Transverse colon (tissue), 4 donors: ENCODE results near the gene SORT1. TPM values are rescaled to one million over a fixed set of nuclear protein-coding genes. Genes with fewer than 3 reads are reported as not detected.
A peak's percentile ranks its signal among the peaks of the same experiment; 100 is the strongest.
"Not testable (repeated sequence)": the region's sequence is repeated elsewhere in the genome, so short reads cannot be mapped to it uniquely, and the experiment has no call there.

Source experiments
- DNase-seq: peaks from one replicate; pipeline ENCODE4 v3.0.0-alpha.2; 2019
- H3K27ac ChIP-seq, 4 donors: fragments of 200-600 bp; sonication (generic); 2 replicates each; pipeline ENCODE4 v1.5.1; 2016 to 2018; ENCODE audit warnings: inconsistent platforms in 4 of 4
- H3K27me3 ChIP-seq: fragments of 200-600 bp; sonication (generic); 2 replicates; pipeline ENCODE4 v1.5.1; 2017; ENCODE audit warnings: inconsistent platforms
- H3K36me3 ChIP-seq, 4 donors: fragments of 200-600 bp; sonication (generic); 2 replicates each; pipeline ENCODE4 v1.5.1; 2017 to 2019; ENCODE audit warnings: inconsistent platforms in 4 of 4
- H3K4me1 ChIP-seq, 4 donors: fragments of 200-600 bp; sonication (generic); 2 replicates each; pipeline ENCODE4 v1.5.1; 2017 to 2020; ENCODE audit warnings: inconsistent platforms in 4 of 4
- H3K4me3 ChIP-seq, 4 donors: fragments of 200-600 bp; sonication (generic); 1 replicate in 1 of 4; 2 replicates in 3 of 4; pipeline versions ENCODE4 v1.5.1 to v1.6.1; 2017 to 2019; ENCODE audit warnings: inconsistent platforms in 4 of 4
- H3K9me3 ChIP-seq, 2 donors: fragments of 200-600 bp; sonication (generic); 2 replicates each; pipeline ENCODE4 v1.5.1; 2017 to 2019; ENCODE audit warnings: inconsistent platforms in 2 of 2
- EP300 ChIP-seq: sonication (generic); formaldehyde crosslinking; IDR thresholded peaks from one replicate; pipeline ENCODE4 v1.6.1; 2017; ENCODE audit warnings: antibody characterized with exemption, low read depth
- POLR2A ChIP-seq: fragments of 450-650 bp; IDR thresholded peaks from one replicate; pipeline ENCODE4 v1.6.1; 2016; ENCODE audit warnings: antibody characterized with exemption, mild to moderate bottlenecking, moderate library complexity
- POLR2AphosphoS5 ChIP-seq, 3 donors: sonication (generic); formaldehyde crosslinking; IDR thresholded peaks; one replicate each; pipeline ENCODE4 v1.6.1; 2016; ENCODE audit warnings: antibody characterized with exemption in 3 of 3
- WGBS, 2 donors: methylation state at CpG; one replicate each; pipeline ENCODE4 v1.1.5; 2018; ENCODE audit warnings: low coverage in 1 of 2; 5-methylcytosine and 5-hydroxymethylcytosine counted together
- in situ Hi-C, 4 donors: fragments of 200-750 bp; cut with MboI; loops; one replicate each; pipeline versions ENCODE4 v1.15.0 to v1.15.1; 2017; ENCODE audit warnings: low sequenced_read_pairs in 3 of 4, low pct_ligation_motif_present in 1 of 4, low pct_unique_long_range_greater_than_20kb in 1 of 4
- intact Hi-C: fragments of 100-400 bp; cut with DNase I; formaldehyde crosslinking; loops from one replicate; pipeline ENCODE4 v1.15.1; 2023; ENCODE audit warnings: low total_unique reads
- total RNA-seq, 4 donors: library from RNA; depleted of rRNA; stranded (reverse); fragments of >200 nt; gene quantifications; one replicate each; pipeline ENCODE4 v1.1.0, GENCODE V29; 2016
- TF ChIP-seq, protein P1 (sequence below), 5 experiments: fragments of 200-600 bp in 3 of 5; fragments of 450-650 bp in 2 of 5; sonication (generic) in 3 of 5; IDR thresholded peaks; 1 replicate in 2 of 5; 2 replicates in 3 of 5; pipeline ENCODE4 v1.5.1; 2016 to 2017; ENCODE audit warnings: antibody characterized with exemption in 5 of 5, inconsistent platforms in 3 of 5, mild to moderate bottlenecking in 2 of 5, moderate library complexity in 1 of 5

SORT1 gene
- total RNA-seq, 4 donors from 2014 or later, result 53.5 to 79.3 (median 66.2) TPM

- no peaks in the 10 kb centered on the region for H3K27me3 ChIP-seq
- intact Hi-C loops, result loop anchor here (5.0 kb wide), 1 partner anchor 114 kb away; the partner anchor contains the start of gene PSRC1
- 39% methylated on average over 2 of the region's 2 CpGs; no CpG with 5 or more reads in 1 of the 2 donors for WGBS, 2 donors
- TF ChIP-seq, protein P1, sequence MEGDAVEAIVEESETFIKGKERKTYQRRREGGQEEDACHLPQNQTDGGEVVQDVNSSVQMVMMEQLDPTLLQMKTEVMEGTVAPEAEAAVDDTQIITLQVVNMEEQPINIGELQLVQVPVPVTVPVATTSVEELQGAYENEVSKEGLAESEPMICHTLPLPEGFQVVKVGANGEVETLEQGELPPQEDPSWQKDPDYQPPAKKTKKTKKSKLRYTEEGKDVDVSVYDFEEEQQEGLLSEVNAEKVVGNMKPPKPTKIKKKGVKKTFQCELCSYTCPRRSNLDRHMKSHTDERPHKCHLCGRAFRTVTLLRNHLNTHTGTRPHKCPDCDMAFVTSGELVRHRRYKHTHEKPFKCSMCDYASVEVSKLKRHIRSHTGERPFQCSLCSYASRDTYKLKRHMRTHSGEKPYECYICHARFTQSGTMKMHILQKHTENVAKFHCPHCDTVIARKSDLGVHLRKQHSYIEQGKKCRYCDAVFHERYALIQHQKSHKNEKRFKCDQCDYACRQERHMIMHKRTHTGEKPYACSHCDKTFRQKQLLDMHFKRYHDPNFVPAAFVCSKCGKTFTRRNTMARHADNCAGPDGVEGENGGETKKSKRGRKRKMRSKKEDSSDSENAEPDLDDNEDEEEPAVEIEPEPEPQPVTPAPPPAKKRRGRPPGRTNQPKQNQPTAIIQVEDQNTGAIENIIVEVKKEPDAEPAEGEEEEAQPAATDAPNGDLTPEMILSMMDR (IDR thresholded peaks at IDR 0.05), result no peak
- TF ChIP-seq EP300, result no peak
- TF ChIP-seq POLR2AphosphoS5 (IDR thresholded peaks at IDR 0.05), result no peak
- TF ChIP-seq POLR2A, result no peak
- no peaks in the 10 kb centered on the region for H3K9me3 ChIP-seq
- H3K4me3 ChIP-seq, result peak overlapping the region in 3 of 4 donors; percentile 70 to 82 (median 78)
- H3K36me3 ChIP-seq, result no peaks in the 10 kb centered on the region
- peaks cover 29 to 67% (median 56%) of the 10 kb centered on the region in 4 donors for H3K4me1 ChIP-seq
- in situ Hi-C loops, result no loop called here
- no peak for DNase-seq
- peak overlapping the region; percentile 85 to 89 (median 86) for H3K27ac ChIP-seq
These were observed 1.2 kb downstream of the SORT1 start for GRCh38 chr1:109396513-109396839.

DNA sequence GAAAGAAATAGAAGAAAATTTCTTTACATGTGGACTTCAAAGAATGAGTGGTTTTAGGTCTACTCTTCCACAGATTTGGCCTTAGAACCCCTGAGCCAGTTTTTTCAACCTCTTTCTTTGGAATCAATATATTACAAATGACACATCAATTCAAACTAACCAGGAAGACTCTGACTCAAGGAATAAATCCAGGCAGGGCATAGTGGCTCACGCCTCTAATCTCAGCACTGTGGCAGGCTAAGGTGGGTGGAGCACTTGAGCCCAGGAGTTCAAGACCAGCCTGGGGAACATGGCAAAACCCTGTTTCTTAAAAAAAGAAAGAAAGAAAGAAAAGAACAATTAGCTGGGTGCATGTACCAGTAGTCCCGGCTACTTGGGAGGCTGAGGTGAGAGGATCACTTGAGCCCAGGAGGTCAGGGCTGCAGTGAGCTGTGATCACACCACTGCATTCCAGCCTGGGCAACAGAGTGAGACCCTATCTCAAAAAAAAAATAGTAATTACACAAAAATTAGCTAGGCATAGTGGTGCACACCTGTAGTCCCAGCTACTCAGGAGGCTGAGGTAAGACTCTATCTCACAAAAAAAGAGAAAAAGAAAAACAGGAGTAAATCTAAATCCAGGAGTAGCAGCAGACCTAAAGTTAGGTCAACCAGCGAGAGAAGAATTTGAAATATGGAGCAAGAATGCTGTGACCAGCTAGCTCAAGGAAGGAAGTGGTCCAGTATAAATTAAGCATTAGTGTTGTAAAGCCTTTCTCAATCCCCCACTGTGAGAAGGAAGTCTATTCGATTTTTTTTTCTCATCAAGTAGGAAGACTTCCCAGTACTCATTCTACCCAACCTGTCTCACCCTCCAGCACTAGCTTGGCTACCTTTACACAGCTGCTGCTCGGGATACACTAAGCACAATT lies 1.9 kb downstream of the SORT1 start:
- Histone ChIP-seq H3K4me1 (peaks cover 29 to 73% (median 56%) of the 10 kb centered on the region in 4 donors), H3K27ac (peak overlapping the region; percentile 85 to 89 (median 86)), H3K4me3 (peak overlapping the region in 3 of 4 donors; percentile 70 to 82 (median 78)), H3K27me3 (no peaks in the 10 kb centered on the region), H3K9me3 (no peaks in the 10 kb centered on the region), H3K36me3 (no peaks in the 10 kb centered on the region)
- in situ Hi-C loops, result no loop called here
- intact Hi-C loops, result loop anchor here (5.0 kb wide), 1 partner anchor 114 kb away; the partner anchor contains the start of gene PSRC1
- 43 to 50% methylated on average over 4 to 5 of the region's 5 CpGs for WGBS, 2 donors
- peak; percentile 36 for DNase-seq
- TF ChIP-seq, protein P1 (IDR thresholded peaks at IDR 0.05), result no peak
- TF ChIP-seq EP300, result no peak

- H3K27me3 ChIP-seq, in situ Hi-C loops, H3K9me3 ChIP-seq, H3K36me3 ChIP-seq, DNase-seq, H3K4me3 ChIP-seq: not testable (repeated sequence)
- H3K4me1 ChIP-seq, result peaks cover 31 to 79% (median 57%) of the 10 kb centered on the region in 4 donors
- 68 to 75% methylated on average over 8 of the region's 8 CpGs for WGBS, 2 donors
- intact Hi-C loops, result loop anchor here (5.0 kb wide), 1 partner anchor 113 kb away; the partner anchor contains the start of gene PSRC1
- peak overlapping the region; percentile 85 to 89 (median 86) for H3K27ac ChIP-seq
These were observed 2.5 kb downstream of the SORT1 start for GRCh38 chr1:109395282-109395599.

- peaks cover 36 to 84% (median 60%) of the 10 kb centered on the region in 4 donors for H3K4me1 ChIP-seq
These were observed 3.0 kb downstream of the SORT1 start for GRCh38 chr1:109394591-109395281.

More at GRCh38 chr1:109394591-109395281, 3.0 kb downstream of the SORT1 start:
- Histone ChIP-seq H3K27me3 (no peaks in the 10 kb centered on the region), H3K36me3 (no peaks in the 10 kb centered on the region), H3K4me3 (peak overlapping the region in 1 of 4 donors; percentile 13), H3K9me3 (no peaks in the 10 kb centered on the region), H3K27ac (peak overlapping the region; percentile 85 to 89 (median 86))
- TF ChIP-seq POLR2A, result no peak
- 64 to 71% methylated on average over 5 of the region's 5 CpGs for WGBS, 2 donors
- in situ Hi-C loops (no loop called here), intact Hi-C loops (loop anchor here (5.0 kb wide), 1 partner anchor 112 kb away; the partner anchor contains the start of gene PSRC1)
- DNase-seq, result no peak
